H7 (cell line): ENCODE results near the gene HNRNPA2B1. TPM values are rescaled to one million over a fixed set of nuclear protein-coding genes. Genes with fewer than 3 reads are reported as not detected.
"Not testable (repeated sequence)": the region's sequence is repeated elsewhere in the genome, so short reads cannot be mapped to it uniquely, and the experiment has no call there.

Experiments used
- DNase-seq: peaks from one replicate; pipeline ENCODE4 v3.0.0; 2012
- H3K27me3 ChIP-seq: 2 replicates; pipeline ENCODE4 v1.6.0; 2011; ENCODE audit warnings: mild to moderate bottlenecking, low read length; ENCODE audit not compliant: control insufficient read depth, insufficient read depth
- H3K36me3 ChIP-seq: replicated peaks from 2 replicates; pipeline ENCODE4 v1.5.1; 2011; ENCODE audit warnings: low read length; ENCODE audit not compliant: control insufficient read depth, insufficient read depth
- H3K4me3 ChIP-seq: 2 replicates; pipeline ENCODE4 v1.5.1; 2011; ENCODE audit warnings: low read depth, mild to moderate bottlenecking, control low read depth, low read length, moderate library complexity; ENCODE audit not compliant: insufficient read depth
- total RNA-seq: library from RNA; depleted of rRNA; stranded (reverse); fragments of >200 nt; shearing (Covaris generic); gene quantifications from 2 replicates; pipeline ENCODE4 v1.2.3, GENCODE V29; 2014

HNRNPA2B1 gene
- total RNA-seq, 1 experiment from 2014 or later: 223 TPM

DNA sequence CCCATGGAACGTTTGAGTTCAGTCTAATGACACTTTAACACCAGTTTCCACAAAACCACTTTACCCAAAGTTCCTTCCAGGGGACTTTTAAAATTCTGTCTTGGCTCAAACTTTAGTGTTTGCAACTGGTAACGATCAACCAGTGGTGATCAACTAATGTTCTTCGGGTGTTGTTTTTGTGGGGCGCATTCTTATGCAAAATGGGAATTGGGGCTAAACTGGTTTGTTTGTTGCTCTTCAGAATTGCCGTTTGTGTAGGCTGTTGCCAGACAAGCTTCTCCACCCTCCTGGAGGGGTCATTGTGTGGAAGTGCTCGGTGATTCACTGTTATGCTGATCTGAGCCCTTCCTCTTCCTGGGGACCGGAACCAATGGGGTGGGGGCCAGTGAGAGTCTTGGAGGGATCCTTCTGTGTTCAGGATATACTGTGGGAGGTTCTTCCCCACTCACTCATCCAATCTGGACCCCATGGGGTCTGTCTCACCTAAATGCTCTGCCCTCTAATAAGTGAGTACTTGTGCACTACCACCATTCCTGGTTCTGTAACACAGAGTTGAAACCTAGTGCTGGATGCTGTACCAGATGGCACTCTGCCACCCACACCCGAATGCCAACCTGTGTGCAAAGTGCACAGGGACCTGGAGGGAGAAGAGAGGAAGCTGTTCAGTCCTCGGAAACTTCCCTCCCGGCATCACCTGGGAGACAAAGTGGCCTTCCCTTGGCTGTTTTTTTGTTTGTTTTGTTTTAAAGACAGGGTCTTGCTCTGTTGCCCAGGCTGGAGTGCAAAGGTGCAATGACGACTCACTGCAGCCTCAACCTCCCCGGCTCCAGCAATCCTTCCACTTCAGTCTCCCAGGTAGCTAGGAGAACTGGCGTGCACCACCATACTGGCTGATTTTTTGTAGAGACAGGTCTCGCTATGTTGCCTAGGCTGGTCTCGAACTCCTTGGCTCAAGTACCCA lies 46.4 kb downstream of the HNRNPA2B1 start:
- H3K4me3 ChIP-seq: peak overlapping the region; percentile 84

DNA sequence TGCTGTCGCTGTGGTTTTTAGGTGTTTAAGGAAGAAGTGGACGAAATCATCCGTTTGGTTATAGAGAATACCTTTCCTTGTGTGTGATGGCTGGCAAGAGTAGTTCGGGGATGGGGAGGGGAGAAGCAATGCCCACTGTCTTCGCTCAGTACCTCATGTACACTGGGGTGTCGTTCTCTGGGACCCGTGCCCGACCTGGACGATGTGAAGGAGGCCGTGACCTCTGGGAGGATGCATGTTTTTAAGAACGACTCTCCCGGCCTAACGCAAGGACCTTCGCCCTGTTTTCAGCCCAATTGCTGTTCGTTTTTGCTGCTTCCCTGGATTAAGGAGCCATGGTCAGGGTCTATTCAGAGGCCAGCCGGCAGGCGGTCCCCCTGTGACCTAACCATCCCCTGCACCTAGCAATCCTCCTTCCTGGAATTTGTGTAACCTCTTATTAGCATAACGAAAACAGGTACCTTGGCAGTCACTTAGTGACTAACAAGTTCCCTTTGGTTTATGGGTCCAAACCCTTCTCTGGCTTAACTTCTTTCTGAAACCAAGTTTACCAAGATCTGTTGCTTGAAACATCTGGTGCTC lies 47.2 kb downstream of the HNRNPA2B1 start:
- H3K27me3 ChIP-seq: no peaks in the 10 kb centered on the region
- peak; percentile 77 for DNase-seq
- peak overlapping the region; percentile 84 for H3K4me3 ChIP-seq
- peaks cover 2% of the 10 kb centered on the region for H3K36me3 ChIP-seq

More for the DNA sequence above, 46.4 kb downstream of the HNRNPA2B1 start:
- peaks cover 2% of the 10 kb centered on the region for H3K36me3 ChIP-seq
- H3K27me3 ChIP-seq: no peaks in the 10 kb centered on the region
- peak; percentile 83 for DNase-seq

GRCh38 chr7:26152782-26153240 lies 47.7 kb downstream of the HNRNPA2B1 start:
- peak overlapping the region; percentile 84 for H3K4me3 ChIP-seq
- H3K27me3 ChIP-seq, H3K36me3 ChIP-seq: not testable (repeated sequence)
- peak; percentile 51 for DNase-seq

- Histone ChIP-seq H3K4me3 (peak within 1 kb of the TSS; percentile 84), H3K27me3 (no peaks in the 10 kb centered on the region), H3K36me3 (peaks cover 2% of the 10 kb centered on the region)
- peak; percentile 96 for DNase-seq
These were observed 48.4 kb downstream of the HNRNPA2B1 start, which contains the start of gene NFE2L3 for GRCh38 chr7:26151953-26152781. TSS of gene NFE2L3 (plus strand) at chr7:26152198. CDS start at chr7:26152499, 301 bp downstream.

- DNase-seq: peak; percentile 19
These were observed 48.9 kb downstream of the HNRNPA2B1 start for GRCh38 chr7:26151650-26151952.

GRCh38 chr7:26151096-26151495 lies 49.5 kb downstream of the HNRNPA2B1 start:
- no peak overlapping the region for H3K4me3 ChIP-seq
- DNase-seq: no peak
- H3K27me3 ChIP-seq: no peaks in the 10 kb centered on the region
- peaks cover 2% of the 10 kb centered on the region for H3K36me3 ChIP-seq

More at GRCh38 chr7:26151650-26151952, 48.9 kb downstream of the HNRNPA2B1 start:
- peak overlapping the region; percentile 15 for H3K4me3 ChIP-seq
- H3K36me3 ChIP-seq: peaks cover 2% of the 10 kb centered on the region
- H3K27me3 ChIP-seq: no peaks in the 10 kb centered on the region

- H3K27me3 ChIP-seq: no peaks in the 10 kb centered on the region
- no peak for DNase-seq
- no peak overlapping the region for H3K4me3 ChIP-seq
- H3K36me3 ChIP-seq: no peaks in the 10 kb centered on the region
These were observed 51.1 kb downstream of the HNRNPA2B1 start for GRCh38 chr7:26149391-26149977.

GRCh38 chr7:26148307-26148700 lies 52.2 kb downstream of the HNRNPA2B1 start:
- not testable (repeated sequence) for DNase-seq, H3K4me3 ChIP-seq, H3K27me3 ChIP-seq, H3K36me3 ChIP-seq

- H3K4me3 ChIP-seq, H3K36me3 ChIP-seq, H3K27me3 ChIP-seq, DNase-seq: not testable (repeated sequence)
These were observed 52.8 kb downstream of the HNRNPA2B1 start for GRCh38 chr7:26147646-26148306.

DNA sequence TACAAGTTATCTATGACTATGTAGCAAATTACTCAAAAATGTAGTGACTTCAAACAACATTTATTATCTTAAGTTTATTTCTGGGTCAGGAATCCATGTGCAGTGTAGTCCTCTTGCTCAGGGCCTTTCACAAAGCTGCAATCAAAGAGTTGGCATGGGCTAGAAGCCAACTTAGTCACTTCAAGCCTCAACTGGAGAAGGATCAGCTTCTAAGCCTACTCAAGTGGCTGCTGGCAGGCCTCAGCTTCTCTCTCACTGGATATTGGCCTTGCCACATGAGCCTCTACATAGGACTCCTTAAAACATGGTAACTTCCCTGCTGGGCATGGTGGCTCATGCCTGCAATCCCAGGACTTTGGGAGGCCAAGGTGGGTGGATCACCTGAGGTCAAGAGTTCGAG lies 53.5 kb downstream of the HNRNPA2B1 start:
- H3K36me3 ChIP-seq: no peaks in the 10 kb centered on the region
- no peaks in the 10 kb centered on the region for H3K27me3 ChIP-seq
- no peak for DNase-seq
- H3K4me3 ChIP-seq: no peak overlapping the region

DNA sequence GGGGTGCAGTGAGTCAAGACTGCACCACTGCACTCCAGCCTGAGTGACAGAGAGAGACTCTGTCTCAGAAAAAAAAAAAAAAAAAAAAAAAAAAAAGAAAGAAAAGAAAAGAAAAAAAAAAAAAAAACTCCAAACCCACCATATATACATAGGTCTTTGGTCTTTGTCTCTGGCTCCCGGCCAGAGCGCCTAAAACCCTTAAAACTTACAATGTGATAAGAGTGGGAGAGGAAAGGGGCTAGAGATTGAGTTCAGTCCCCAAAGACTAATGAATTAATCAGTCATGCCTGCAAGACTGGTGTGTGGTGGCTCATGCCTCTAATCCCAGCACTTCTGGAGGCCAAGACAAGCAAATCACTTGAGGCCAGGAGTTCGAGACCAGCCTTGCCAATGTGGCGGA lies 55.3 kb downstream of the HNRNPA2B1 start:
- Histone ChIP-seq H3K27me3 (no peaks in the 10 kb centered on the region), H3K4me3 (no peak overlapping the region), H3K36me3 (no peaks in the 10 kb centered on the region)
- DNase-seq: no peak

DNA sequence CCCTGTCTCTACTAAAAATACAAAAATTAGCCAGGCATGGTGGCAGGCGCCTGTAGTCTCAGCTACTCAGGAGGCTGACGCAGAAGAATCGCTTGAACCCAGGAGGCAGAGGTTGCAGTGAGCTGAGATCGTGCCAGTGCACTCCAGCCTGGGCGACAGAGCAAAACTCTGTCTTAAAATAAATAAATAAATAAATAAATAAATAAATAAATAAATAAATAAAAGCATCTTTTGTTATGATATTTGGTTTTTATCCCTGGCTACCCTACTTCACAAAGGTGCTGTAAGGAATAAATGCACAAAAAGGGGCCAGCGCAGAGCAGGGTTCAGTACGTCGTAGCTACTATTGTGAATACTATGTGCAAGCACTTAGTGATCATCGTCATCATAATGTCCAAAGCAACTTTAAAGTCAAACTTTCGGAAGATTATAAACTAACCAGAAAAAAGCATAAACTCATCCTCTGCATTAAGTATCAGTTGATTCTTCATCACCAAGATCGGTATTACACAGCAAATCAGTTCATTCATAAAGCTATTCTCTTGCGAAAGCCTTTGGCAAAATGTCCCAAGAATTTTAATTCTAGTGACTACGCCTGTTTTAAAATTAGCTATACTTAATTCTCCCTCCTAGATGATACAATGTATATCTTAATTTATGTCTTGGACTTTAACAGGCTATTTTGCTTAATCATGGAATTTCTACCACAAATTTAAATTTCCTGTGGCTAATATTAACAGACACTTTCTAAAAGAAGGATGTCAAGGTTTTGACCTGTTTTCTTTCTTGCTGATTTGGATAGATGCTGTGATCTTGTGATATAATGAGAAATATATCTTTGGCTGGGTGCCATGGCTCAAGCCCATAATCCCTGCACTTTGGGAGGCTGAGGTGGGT lies 56.1 kb downstream of the HNRNPA2B1 start:
- Histone ChIP-seq H3K27me3 (no peaks in the 10 kb centered on the region), H3K4me3 (no peak overlapping the region)
- no peak for DNase-seq

More for the DNA sequence above, 56.1 kb downstream of the HNRNPA2B1 start:
- no peaks in the 10 kb centered on the region for H3K36me3 ChIP-seq
